ENCODE data around the gene TUBB1. TPM values are rescaled to one million over a fixed set of nuclear protein-coding genes. Genes with fewer than 3 reads are reported as not detected.

The TUBB1 gene
- total RNA-seq, 1 experiment from 2014 or later: not detected

GRCh38 chr20:58975353-58975752, 43.9 kb upstream of the TUBB1 start:
- ChIA-PET CTCF (no interaction called here), POLR2A (ENCODE audit: low non-redundant PET) (no interaction called here)
- DNase-seq (ENCODE audit: low spot score): no peak
- TF ChIP-seq EZH2 (IDR thresholded peaks at IDR 0.05; ENCODE audit: borderline replicate concordance, low read depth, low read length, poor library complexity, severe bottlenecking) (no peak), CTCF (conservative IDR thresholded peaks at IDR 0.05; ENCODE audit: low read depth, low read length) (no peak)
- Histone ChIP-seq H3K4me1 (ENCODE audit: insufficient read depth, low read length, poor library complexity, severe bottlenecking) (no peaks in the 10 kb centered on the region), H3K36me3 (ENCODE audit: insufficient read depth, low read length, poor library complexity, severe bottlenecking) (no peaks in the 10 kb centered on the region), H3K27me3 (replicated peaks; ENCODE audit: insufficient read depth, low read depth, low read length, poor library complexity) (no peaks in the 10 kb centered on the region), H3K4me3 (ENCODE audit: low read depth, low read length, poor library complexity, severe bottlenecking) (no peak overlapping the region), H3K9me3 (ENCODE audit: low read depth, low read length, poor library complexity, severe bottlenecking) (no peaks in the 10 kb centered on the region), H3K27ac (ENCODE audit: low read depth, low read length, poor library complexity, severe bottlenecking) (no peak overlapping the region)
- BruUV-seq (replicated peaks): no TSS peak
- intact Hi-C loops (cut with micrococcal nuclease; ENCODE audit: unreplicated experiment): no loop called here

GRCh38 chr20:58976061-58976730, 43.0 kb upstream of the TUBB1 start:
- ChIA-PET POLR2A (ENCODE audit: low non-redundant PET) (no interaction called here), CTCF (no interaction called here)
- H3K27ac ChIP-seq (ENCODE audit: low read depth, low read length, poor library complexity, severe bottlenecking): no peak overlapping the region
- no peaks in the 10 kb centered on the region for H3K9me3 ChIP-seq (ENCODE audit: low read depth, low read length, poor library complexity, severe bottlenecking)
- BruUV-seq (replicated peaks): no TSS peak
- no peaks in the 10 kb centered on the region for H3K27me3 ChIP-seq (replicated peaks; ENCODE audit: insufficient read depth, low read depth, low read length, poor library complexity)
- intact Hi-C loops (cut with micrococcal nuclease; ENCODE audit: unreplicated experiment): no loop called here
- no peak for TF ChIP-seq CTCF (conservative IDR thresholded peaks at IDR 0.05; ENCODE audit: low read depth, low read length)
- no peak for TF ChIP-seq EZH2 (IDR thresholded peaks at IDR 0.05; ENCODE audit: borderline replicate concordance, low read depth, low read length, poor library complexity, severe bottlenecking)
- no peaks in the 10 kb centered on the region for H3K4me1 ChIP-seq (ENCODE audit: insufficient read depth, low read length, poor library complexity, severe bottlenecking)
- H3K4me3 ChIP-seq (ENCODE audit: low read depth, low read length, poor library complexity, severe bottlenecking): no peak overlapping the region
- DNase-seq (ENCODE audit: low spot score): no peak
- no peaks in the 10 kb centered on the region for H3K36me3 ChIP-seq (ENCODE audit: insufficient read depth, low read length, poor library complexity, severe bottlenecking)

- no peak for TF ChIP-seq CTCF (conservative IDR thresholded peaks at IDR 0.05; ENCODE audit: low read depth, low read length)
- TF ChIP-seq EZH2 (IDR thresholded peaks at IDR 0.05; ENCODE audit: borderline replicate concordance, low read depth, low read length, poor library complexity, severe bottlenecking): no peak
- no peaks in the 10 kb centered on the region for H3K27me3 ChIP-seq (replicated peaks; ENCODE audit: insufficient read depth, low read depth, low read length, poor library complexity)
- peaks cover 10% of the 10 kb centered on the region for H3K4me1 ChIP-seq (ENCODE audit: insufficient read depth, low read length, poor library complexity, severe bottlenecking)
- intact Hi-C loops (cut with micrococcal nuclease; ENCODE audit: unreplicated experiment): no loop called here
- POLR2A ChIA-PET (ENCODE audit: low non-redundant PET): no interaction called here
- no peak for DNase-seq (ENCODE audit: low spot score)
- CTCF ChIA-PET: no interaction called here
- no peaks in the 10 kb centered on the region for H3K9me3 ChIP-seq (ENCODE audit: low read depth, low read length, poor library complexity, severe bottlenecking)
- H3K4me3 ChIP-seq (ENCODE audit: low read depth, low read length, poor library complexity, severe bottlenecking): no peak overlapping the region
- H3K36me3 ChIP-seq (ENCODE audit: insufficient read depth, low read length, poor library complexity, severe bottlenecking): no peaks in the 10 kb centered on the region
- no TSS peak for BruUV-seq (replicated peaks)
- no peak overlapping the region for H3K27ac ChIP-seq (ENCODE audit: low read depth, low read length, poor library complexity, severe bottlenecking)
These were observed 40.7 kb upstream of the TUBB1 start for GRCh38 chr20:58978351-58979190.

Data from A673 (cell line).